PFSK-1 (cell line): ENCODE results near the gene PDZD2.

Experiments used
- FOXP2 ChIP-seq: optimal IDR thresholded peaks from 2 replicates; pipeline ENCODE3; 2011; ENCODE audit warnings: borderline replicate concordance, control low read depth, inconsistent platforms; ENCODE audit not compliant: insufficient read depth; ENCODE audit errors: extremely low read length, extremely low read depth
- POLR2AphosphoS5 ChIP-seq: IDR thresholded peaks from 2 replicates; pipeline ENCODE4 v1.6.1; 2012; ENCODE audit warnings: low read depth, mild to moderate bottlenecking, control low read depth, low read length, moderate library complexity
- REST ChIP-seq, 2 experiments: IDR thresholded peaks; 2 replicates each; pipeline versions ENCODE4 v1.6.1 to v1.8.0; 2011 to 2012; ENCODE audit warnings: low read depth in 2 of 2, low read length in 2 of 2, control low read depth in 1 of 2, inconsistent platforms in 1 of 2, mild to moderate bottlenecking in 1 of 2, moderate library complexity in 1 of 2; ENCODE audit not compliant: insufficient read depth in 1 of 2
- SIN3A ChIP-seq: IDR thresholded peaks from 2 replicates; pipeline ENCODE4 v1.6.1; 2012; ENCODE audit warnings: mild to moderate bottlenecking, low read length, moderate library complexity, borderline replicate concordance; ENCODE audit not compliant: insufficient read depth
- TAF1 ChIP-seq: IDR thresholded peaks from 2 replicates; pipeline ENCODE4 v1.6.1; 2012; ENCODE audit warnings: low read length, control low read depth, borderline replicate concordance; ENCODE audit not compliant: insufficient read depth

Gene PDZD2

GRCh38 chr5:31867219-31867618, 228.3 kb downstream of the PDZD2 start:
- TF ChIP-seq FOXP2: no peak
- TF ChIP-seq REST (IDR thresholded peaks at IDR 0.05; ENCODE audit: insufficient read depth in 1 of 2, low read depth in 2 of 2, low read length in 2 of 2): no peak
- TF ChIP-seq POLR2AphosphoS5: no peak
- TF ChIP-seq SIN3A: no peak
- TF ChIP-seq TAF1: no peak

GRCh38 chr5:31880449-31880848, 241.5 kb downstream of the PDZD2 start:
- TF ChIP-seq TAF1 (no peak), SIN3A (no peak), FOXP2 (no peak), REST (IDR thresholded peaks at IDR 0.05; ENCODE audit: insufficient read depth in 1 of 2, low read depth in 2 of 2, low read length in 2 of 2) (no peak), POLR2AphosphoS5 (no peak)

- TF ChIP-seq POLR2AphosphoS5 (no peak), REST (IDR thresholded peaks at IDR 0.05; ENCODE audit: insufficient read depth in 1 of 2, low read depth in 2 of 2, low read length in 2 of 2) (no peak), SIN3A (no peak), TAF1 (no peak), FOXP2 (no peak)
Measured at GRCh38 chr5:31884896-31885295, 246.0 kb downstream of the PDZD2 start.

- TF ChIP-seq POLR2AphosphoS5 (no peak), TAF1 (no peak), SIN3A (no peak), FOXP2 (no peak), REST (IDR thresholded peaks at IDR 0.05; ENCODE audit: insufficient read depth in 1 of 2, low read depth in 2 of 2, low read length in 2 of 2) (no peak)
Measured at GRCh38 chr5:31886206-31886605, 247.3 kb downstream of the PDZD2 start.

- TF ChIP-seq TAF1 (no peak), REST (IDR thresholded peaks at IDR 0.05; ENCODE audit: insufficient read depth in 1 of 2, low read depth in 2 of 2, low read length in 2 of 2) (no peak), SIN3A (no peak), FOXP2 (no peak), POLR2AphosphoS5 (no peak)
Measured at GRCh38 chr5:31887556-31887955, 248.6 kb downstream of the PDZD2 start.
